NCI-H1048 (cell line): ENCODE results near the gene MYO15B.
"Not testable (repeated sequence)": the region's sequence is repeated elsewhere in the genome, so short reads cannot be mapped to it uniquely, and the experiment has no call there.

Experiments
- DNase-seq: peaks from one replicate; lab custom pipeline; 2025; lab: John Stamatoyannopoulos, UW

MYO15B gene

DNA sequence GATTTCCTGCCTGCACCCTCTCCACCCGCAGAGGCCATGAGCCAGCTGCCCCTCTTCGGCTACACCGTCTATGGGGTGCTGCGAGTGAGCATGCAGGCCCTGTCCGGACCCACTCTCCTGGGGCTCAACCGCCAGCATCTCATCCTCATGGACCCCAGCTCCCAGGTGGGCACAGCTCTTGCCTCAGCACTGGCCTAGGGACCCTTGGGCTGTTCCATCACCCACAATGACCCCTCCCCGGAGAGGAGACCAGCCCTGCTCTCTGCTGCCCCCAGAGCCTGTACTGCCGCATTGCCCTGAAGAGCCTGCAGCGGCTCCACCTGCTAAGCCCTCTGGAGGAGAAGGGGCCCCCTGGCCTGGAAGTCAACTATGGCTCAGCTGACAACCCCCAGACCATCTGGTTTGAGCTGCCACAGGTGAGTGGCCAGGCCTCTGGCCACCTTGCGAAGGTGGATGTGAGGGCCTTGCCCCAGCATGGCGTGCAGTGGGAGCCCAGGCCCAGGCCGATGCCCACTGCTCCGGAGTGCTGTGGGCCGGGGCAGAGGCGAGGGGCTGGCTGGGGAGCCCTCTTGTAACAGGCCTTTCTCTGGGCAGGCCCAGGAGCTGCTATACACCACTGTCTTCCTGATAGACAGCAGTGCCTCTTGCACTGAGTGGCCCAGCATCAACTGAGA, 38.4 kb downstream of the MYO15B start:
- no peak for DNase-seq

DNA sequence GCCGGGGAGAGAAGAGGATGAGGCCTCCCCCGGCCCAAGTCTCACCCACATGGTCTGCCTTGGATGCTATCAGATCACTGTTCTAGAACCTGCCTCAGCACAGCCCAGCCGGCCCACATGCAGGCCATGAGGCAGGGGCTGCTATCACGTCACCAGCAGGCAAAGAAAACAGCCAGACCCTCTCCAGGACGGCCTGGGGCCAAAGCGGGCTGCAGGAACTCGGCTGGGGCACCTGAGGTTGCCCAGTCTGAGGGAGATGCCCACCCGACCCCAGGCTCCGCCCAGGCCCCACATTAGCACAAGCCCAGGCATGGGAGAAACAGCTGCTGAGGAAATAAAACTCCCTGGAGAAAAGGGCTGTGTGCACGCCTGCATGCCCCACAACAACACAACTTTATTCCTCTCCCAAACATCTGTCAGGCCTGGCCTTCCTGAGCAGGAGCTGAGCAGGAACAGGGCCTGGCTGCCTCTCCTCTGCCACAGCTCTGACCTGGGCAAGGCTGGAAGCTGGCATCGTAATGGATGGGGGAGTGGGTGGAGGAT, 39.0 kb downstream of the MYO15B start:
- no peak for DNase-seq

- no peak for DNase-seq
Observed at GRCh38 chr17:75627094-75627493, 39.5 kb downstream of the MYO15B start.

- DNase-seq: no peak
Observed at GRCh38 chr17:75628425-75628824, 40.8 kb downstream of the MYO15B start.

- no peak for DNase-seq
Observed at GRCh38 chr17:75629157-75629556, 41.6 kb downstream of the MYO15B start.

GRCh38 chr17:75630071-75630917, 42.7 kb downstream of the MYO15B start:
- DNase-seq: no peak

DNA sequence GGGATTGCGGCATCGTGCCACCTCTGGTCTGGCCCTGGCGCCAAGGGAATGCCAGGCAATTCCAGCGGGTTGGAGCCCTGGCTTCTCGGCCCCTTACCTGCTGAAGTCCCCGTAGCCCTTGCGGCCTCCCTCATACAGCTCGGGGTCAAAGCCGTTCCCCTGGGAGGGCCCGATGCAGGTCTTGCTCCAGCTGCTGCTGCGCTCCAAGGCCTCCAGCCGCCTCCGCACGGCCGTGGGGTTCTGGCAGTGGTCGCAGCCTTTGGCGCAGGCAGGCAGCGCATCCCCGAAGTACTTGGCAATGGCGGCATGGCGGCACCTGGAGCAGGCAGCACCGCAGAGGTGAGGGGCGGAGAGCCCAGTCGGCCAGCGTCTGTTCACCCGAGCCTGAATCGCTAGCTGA, 43.8 kb downstream of the MYO15B start:
- no peak for DNase-seq

DNA sequence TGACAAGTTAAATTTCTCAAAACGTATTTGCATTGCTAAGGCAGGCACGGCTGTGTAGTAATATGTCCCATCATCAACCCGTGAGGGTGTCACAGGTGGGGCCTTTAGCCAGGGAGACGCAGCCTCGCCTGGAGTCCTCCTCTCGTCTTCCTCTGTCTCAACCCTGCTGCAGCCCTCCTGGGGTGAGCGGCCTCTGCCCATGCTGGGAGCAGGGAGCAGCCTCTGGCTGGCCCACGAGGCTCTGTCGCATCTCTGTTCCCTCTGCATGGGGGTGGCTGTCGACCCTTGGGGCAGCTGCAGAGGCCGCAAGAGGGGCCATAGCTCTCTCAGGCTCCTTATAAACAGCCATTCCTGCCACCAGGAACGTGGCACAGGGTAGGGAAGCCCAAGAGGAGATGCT, 44.8 kb downstream of the MYO15B start:
- no peak for DNase-seq

- no peak for DNase-seq
Observed at GRCh38 chr17:75632863-75633485, 45.4 kb downstream of the MYO15B start, which contains the start of gene SMIM5. Gene SMIM5 (plus strand): TSS chr17:75633434. CDS start chr17:75640202, 6,768 bp downstream.

- peak; percentile 53 for DNase-seq
Observed at GRCh38 chr17:75633486-75634375, 46.1 kb downstream of the MYO15B start.

DNA sequence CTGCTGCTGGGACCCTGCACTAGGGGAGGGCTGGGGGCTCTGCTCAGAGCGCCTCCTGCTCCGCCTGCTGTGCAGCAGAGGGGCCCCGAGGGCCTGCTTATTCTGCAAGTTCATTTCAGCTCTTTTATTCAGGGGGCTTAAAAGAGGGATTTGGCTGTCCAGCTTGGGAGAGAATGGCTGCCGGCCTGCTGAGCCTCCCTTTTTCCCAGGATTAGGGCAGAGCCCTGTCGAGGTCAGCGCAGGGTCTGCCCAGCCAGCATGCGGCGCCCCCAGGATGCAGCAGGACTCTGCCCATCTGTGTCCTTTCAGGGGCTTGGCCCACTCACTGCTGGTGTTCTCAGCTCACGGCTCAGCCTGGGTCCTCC, 46.8 kb downstream of the MYO15B start:
- DNase-seq: no peak

- no peak for DNase-seq
Observed at GRCh38 chr17:75634754-75635609, 47.4 kb downstream of the MYO15B start.

GRCh38 chr17:75635610-75636202, 48.1 kb downstream of the MYO15B start:
- no peak for DNase-seq

- no peak for DNase-seq
Observed at GRCh38 chr17:75636381-75637142, 49.0 kb downstream of the MYO15B start.

GRCh38 chr17:75637143-75637538, 49.5 kb downstream of the MYO15B start:
- DNase-seq: no peak

GRCh38 chr17:75637551-75637950, 50.0 kb downstream of the MYO15B start:
- DNase-seq: no peak

GRCh38 chr17:75638039-75638438, 50.4 kb downstream of the MYO15B start:
- not testable (repeated sequence) for DNase-seq

GRCh38 chr17:75638893-75639292, 51.3 kb downstream of the MYO15B start:
- no peak for DNase-seq

GRCh38 chr17:75639327-75639726, 51.7 kb downstream of the MYO15B start:
- DNase-seq: no peak
